Gastrocnemius medialis (tissue), 4 donors: ENCODE measurements around the gene SS18L1. TPM values are rescaled to one million over a fixed set of nuclear protein-coding genes. Genes with fewer than 3 reads are reported as not detected.

Source experiments
- ATAC-seq, 2 donors: fragments of 150-250 bp; one replicate each; pipeline ENCODE4 v1.9.1; 2016
- DNase-seq, 2 donors: peaks; one replicate each; pipeline ENCODE4 v3.0.0-alpha.2; 2019
- H3K27ac ChIP-seq, 4 donors: fragments of 200-600 bp; sonication (generic); 1 replicate in 1 of 4; 2 replicates in 3 of 4; pipeline ENCODE4 v1.5.1; 2016 to 2018; ENCODE audit warnings: mild to moderate bottlenecking in 2 of 4, moderate library complexity in 1 of 4
- H3K27me3 ChIP-seq, 3 donors: fragments of 200-600 bp; sonication (generic) in 2 of 3; 1 replicate in 1 of 3; 2 replicates in 2 of 3; pipeline versions ENCODE4 v1.5.1 to v1.6.0; 2016 to 2019; ENCODE audit warnings: mild to moderate bottlenecking in 1 of 3, moderate library complexity in 1 of 3
- H3K36me3 ChIP-seq, 2 donors: fragments of 200-600 bp; sonication (generic) in 1 of 2; one replicate each; pipeline ENCODE4 v1.5.1; 2017 to 2018
- H3K4me1 ChIP-seq, 2 donors: fragments of 200-600 bp; sonication (generic) in 1 of 2; one replicate each; pipeline ENCODE4 v1.5.1; 2016 to 2017; ENCODE audit warnings: mild to moderate bottlenecking in 2 of 2
- H3K4me3 ChIP-seq, 4 donors: fragments of 200-600 bp; sonication (generic) in 3 of 4; 1 replicate in 1 of 4; 2 replicates in 3 of 4; pipeline ENCODE4 v1.5.1; 2016 to 2019; ENCODE audit warnings: mild to moderate bottlenecking in 2 of 4
- H3K9me3 ChIP-seq, 3 donors: fragments of 200-600 bp; sonication (generic) in 2 of 3; 1 replicate in 1 of 3; 2 replicates in 2 of 3; pipeline ENCODE4 v1.5.1; 2016 to 2019
- POLR2A ChIP-seq, 2 donors: fragments of 450-650 bp; IDR thresholded peaks; one replicate each; pipeline ENCODE4 v1.6.1; 2017; ENCODE audit warnings: antibody characterized with exemption in 2 of 2, mild to moderate bottlenecking in 2 of 2, moderate library complexity in 2 of 2
- in situ Hi-C, 4 donors: fragments of 200-750 bp; cut with MboI; loops; one replicate each; pipeline versions ENCODE4 v1.15.0 to v1.8.0; 2017; ENCODE audit warnings: low sequenced_read_pairs in 4 of 4
- intact Hi-C: fragments of 100-400 bp; cut with DNase I; formaldehyde crosslinking; loops from one replicate; pipeline ENCODE4 v1.15.1; 2023; ENCODE audit warnings: low total_unique reads
- total RNA-seq, 4 donors: library from RNA; depleted of rRNA; stranded (reverse); fragments of >200 nt; gene quantifications; one replicate each; pipeline versions ENCODE4 v1.1.0 to v1.2.3, GENCODE V29; 2016
- TF ChIP-seq, protein P1 (sequence below), 5 experiments: fragments of 450-650 bp in 3 of 5; fragments of 200-600 bp in 2 of 5; sonication (generic) in 2 of 5; IDR thresholded peaks in 4 of 5; conservative IDR thresholded peaks in 1 of 5; 1 replicate in 4 of 5; 2 replicates in 1 of 5; pipeline ENCODE4 v1.5.1; 2016 to 2019; ENCODE audit warnings: antibody characterized with exemption in 5 of 5, mild to moderate bottlenecking in 3 of 5, moderate library complexity in 3 of 5

The SS18L1 gene
- total RNA-seq, 4 donors from 2014 or later, result 11.5 to 31.8 (median 16.9) TPM

DNA sequence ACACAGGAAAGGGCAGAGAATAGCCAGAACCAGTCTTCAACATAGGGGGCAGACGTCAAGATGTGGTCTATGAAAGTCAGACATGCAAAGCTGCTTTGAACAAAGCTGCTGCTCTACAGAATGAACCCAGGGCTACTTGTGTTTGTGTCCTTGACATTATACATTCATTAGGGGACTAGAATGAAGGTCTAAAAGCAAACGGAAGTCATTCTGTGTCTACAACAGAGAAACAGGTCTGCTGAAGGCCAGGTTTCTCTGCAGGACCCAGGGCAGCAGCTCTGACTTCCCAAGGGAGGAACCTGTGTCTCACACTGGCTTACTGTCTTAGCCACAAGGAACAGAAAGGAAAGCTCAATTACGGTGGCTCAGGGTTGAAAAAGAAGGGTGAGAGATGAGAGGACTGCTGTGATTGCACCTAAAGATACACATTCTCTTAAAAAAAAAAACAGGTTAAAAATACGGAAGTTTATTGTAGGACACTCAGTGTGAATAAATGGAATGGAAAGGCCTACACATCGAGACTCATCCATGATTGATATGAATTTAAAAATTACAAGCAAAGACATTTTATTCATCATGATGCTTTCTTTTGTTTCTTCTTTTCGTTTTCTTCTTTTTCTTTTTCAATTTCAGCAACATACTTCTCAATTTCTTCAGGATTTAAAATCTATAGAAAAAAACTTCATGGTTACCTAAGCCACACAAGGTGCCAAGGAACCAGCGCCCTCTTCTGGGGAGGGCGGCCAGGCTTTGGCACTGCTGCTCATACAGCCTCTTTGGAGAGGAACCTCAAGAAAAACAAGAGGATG is 7.1 kb upstream of the SS18L1 start:
- DNase-seq, result peak in 1 of 2 donors; percentile 66
- ATAC-seq, result no peak
- H3K4me1 ChIP-seq, result peaks cover 41 to 52% of the 10 kb centered on the region in 2 donors
- H3K4me3 ChIP-seq, result no peak overlapping the region
- intact Hi-C loops, result no loop called here
- H3K27ac ChIP-seq, result peak overlapping the region; percentile 91 to 96 (median 95)
- H3K9me3 ChIP-seq, result no peaks in the 10 kb centered on the region
- peaks cover 5 to 73% of the 10 kb centered on the region in 2 donors for H3K36me3 ChIP-seq
- in situ Hi-C loops, result loop anchor here in 2 of 4 donors (25.0 kb wide), 1 partner anchor 124 kb away; no protein-coding TSS in a partner anchor
- TF ChIP-seq POLR2A (IDR thresholded peaks at IDR 0.05), result no peak
- TF ChIP-seq, protein P1, sequence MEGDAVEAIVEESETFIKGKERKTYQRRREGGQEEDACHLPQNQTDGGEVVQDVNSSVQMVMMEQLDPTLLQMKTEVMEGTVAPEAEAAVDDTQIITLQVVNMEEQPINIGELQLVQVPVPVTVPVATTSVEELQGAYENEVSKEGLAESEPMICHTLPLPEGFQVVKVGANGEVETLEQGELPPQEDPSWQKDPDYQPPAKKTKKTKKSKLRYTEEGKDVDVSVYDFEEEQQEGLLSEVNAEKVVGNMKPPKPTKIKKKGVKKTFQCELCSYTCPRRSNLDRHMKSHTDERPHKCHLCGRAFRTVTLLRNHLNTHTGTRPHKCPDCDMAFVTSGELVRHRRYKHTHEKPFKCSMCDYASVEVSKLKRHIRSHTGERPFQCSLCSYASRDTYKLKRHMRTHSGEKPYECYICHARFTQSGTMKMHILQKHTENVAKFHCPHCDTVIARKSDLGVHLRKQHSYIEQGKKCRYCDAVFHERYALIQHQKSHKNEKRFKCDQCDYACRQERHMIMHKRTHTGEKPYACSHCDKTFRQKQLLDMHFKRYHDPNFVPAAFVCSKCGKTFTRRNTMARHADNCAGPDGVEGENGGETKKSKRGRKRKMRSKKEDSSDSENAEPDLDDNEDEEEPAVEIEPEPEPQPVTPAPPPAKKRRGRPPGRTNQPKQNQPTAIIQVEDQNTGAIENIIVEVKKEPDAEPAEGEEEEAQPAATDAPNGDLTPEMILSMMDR (IDR thresholded peaks at IDR 0.05 in 4 of 5, conservative IDR thresholded peaks at IDR 0.05 in 1 of 5), result peak; percentile 60 to 81 (median 77)
- no peaks in the 10 kb centered on the region for H3K27me3 ChIP-seq

DNA sequence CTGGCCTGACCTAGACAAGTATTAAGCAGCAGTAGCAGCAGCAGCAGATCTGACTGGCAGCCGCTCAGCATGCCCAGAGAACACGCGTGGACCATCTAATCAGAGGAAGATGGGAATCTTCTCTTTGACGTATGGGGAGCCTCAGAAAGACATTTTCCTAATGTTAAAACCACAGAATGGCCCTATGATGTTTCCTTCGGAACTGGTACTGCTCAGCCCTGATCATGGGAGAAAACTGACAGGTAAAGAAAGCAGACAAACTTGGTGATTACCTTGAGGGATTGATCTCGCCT is 6.5 kb upstream of the SS18L1 start:
- DNase-seq, result no peak
- in situ Hi-C loops, result loop anchor here in 2 of 4 donors (25.0 kb wide), 1 partner anchor 125 kb away; no protein-coding TSS in a partner anchor

DNA sequence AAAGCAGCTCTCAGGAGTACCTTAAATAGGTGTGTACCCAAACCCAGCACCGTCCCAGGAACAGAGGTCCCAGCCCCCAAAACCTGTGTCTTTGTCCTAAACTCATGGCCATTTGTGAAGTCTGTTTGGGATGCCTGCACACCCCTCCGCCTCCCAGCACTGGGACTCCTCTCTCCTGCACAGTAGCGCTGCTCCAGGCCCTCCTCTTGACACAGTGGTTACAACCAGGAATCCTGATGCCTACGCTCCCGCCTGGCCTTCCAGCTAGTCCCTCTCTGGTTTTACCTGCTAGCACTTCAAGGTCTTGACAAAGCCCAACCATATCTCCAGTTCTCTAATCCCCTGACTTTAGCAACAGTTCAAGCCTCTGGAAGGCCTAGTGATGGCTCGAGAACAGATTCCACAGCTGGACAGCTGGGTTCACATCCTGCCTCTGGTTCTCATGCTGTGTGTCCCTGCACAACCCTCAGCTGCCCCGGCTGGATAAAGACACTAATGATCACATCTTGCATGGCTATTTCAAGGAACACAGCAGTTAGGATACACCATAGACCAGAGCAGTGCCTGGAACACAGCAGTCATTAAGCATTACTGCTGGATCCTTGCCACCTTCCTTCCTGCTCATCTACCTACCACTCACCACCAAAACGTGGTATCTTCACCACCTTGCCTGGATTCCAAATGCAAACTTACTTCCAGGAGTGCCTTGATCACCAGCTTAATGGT is 5.9 kb upstream of the SS18L1 start:
- peaks cover 5 to 66% of the 10 kb centered on the region in 2 donors for H3K36me3 ChIP-seq
- peak overlapping the region; percentile 91 to 96 (median 95) for H3K27ac ChIP-seq
- ATAC-seq (no peak), DNase-seq (no peak)
- intact Hi-C loops, result no loop called here
- in situ Hi-C loops, result loop anchor here in 2 of 4 donors (25.0 kb wide), 1 partner anchor 125 kb away; no protein-coding TSS in a partner anchor
- TF ChIP-seq POLR2A (IDR thresholded peaks at IDR 0.05), result no peak
- TF ChIP-seq, protein P1 (IDR thresholded peaks at IDR 0.05 in 4 of 5, conservative IDR thresholded peaks at IDR 0.05 in 1 of 5), result no peak
- H3K27me3 ChIP-seq, result no peaks in the 10 kb centered on the region
- no peak overlapping the region for H3K4me3 ChIP-seq
- no peaks in the 10 kb centered on the region for H3K9me3 ChIP-seq
- H3K4me1 ChIP-seq, result peaks cover 42 to 46% of the 10 kb centered on the region in 2 donors

More for the DNA sequence above, 6.5 kb upstream of the SS18L1 start:
- Histone ChIP-seq H3K36me3 (peaks cover 5 to 67% of the 10 kb centered on the region in 2 donors), H3K9me3 (no peaks in the 10 kb centered on the region), H3K27me3 (no peaks in the 10 kb centered on the region), H3K4me1 (peaks cover 45 to 52% of the 10 kb centered on the region in 2 donors), H3K4me3 (no peak overlapping the region), H3K27ac (peak overlapping the region; percentile 91 to 96 (median 95))
- no peak for TF ChIP-seq POLR2A (IDR thresholded peaks at IDR 0.05)
- TF ChIP-seq, protein P1 (IDR thresholded peaks at IDR 0.05 in 4 of 5, conservative IDR thresholded peaks at IDR 0.05 in 1 of 5), result peak in 1 of 5 experiments; percentile 15
- intact Hi-C loops, result no loop called here
- ATAC-seq, result no peak

DNA sequence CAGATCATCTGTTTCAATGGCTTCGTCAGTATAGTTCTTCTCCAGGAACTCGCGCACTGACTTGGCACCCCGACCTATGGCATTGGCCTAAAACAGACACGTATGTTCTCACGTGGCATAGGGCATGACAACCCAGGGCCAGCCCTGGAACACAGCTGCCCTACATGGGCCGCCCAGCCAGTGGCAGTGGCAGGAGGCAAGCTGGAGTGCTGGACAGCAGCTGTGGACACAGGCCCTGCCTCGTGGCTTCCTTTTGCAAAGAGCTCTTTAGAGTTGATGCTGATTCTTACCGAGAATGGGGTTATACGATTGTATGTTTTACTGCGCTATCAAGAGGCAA is 5.4 kb upstream of the SS18L1 start:
- ATAC-seq (no peak), DNase-seq (peak in 1 of 2 donors; percentile 62)
- no peaks in the 10 kb centered on the region for H3K9me3 ChIP-seq
- in situ Hi-C loops (loop anchor here in 2 of 4 donors (25.0 kb wide), 1 partner anchor 126 kb away; no protein-coding TSS in a partner anchor), intact Hi-C loops (no loop called here)
- H3K27ac ChIP-seq, result peak overlapping the region; percentile 91 to 96 (median 95)
- H3K4me3 ChIP-seq, result no peak overlapping the region
- peaks cover 5 to 66% of the 10 kb centered on the region in 2 donors for H3K36me3 ChIP-seq
- TF ChIP-seq, protein P1 (IDR thresholded peaks at IDR 0.05 in 4 of 5, conservative IDR thresholded peaks at IDR 0.05 in 1 of 5), result no peak
- no peak for TF ChIP-seq POLR2A (IDR thresholded peaks at IDR 0.05)
- no peaks in the 10 kb centered on the region for H3K27me3 ChIP-seq
- peaks cover 42 to 45% of the 10 kb centered on the region in 2 donors for H3K4me1 ChIP-seq
